Osteoblast (primary cell): ENCODE data around the gene CYTIP. TPM values are rescaled to one million over a fixed set of nuclear protein-coding genes. Genes with fewer than 3 reads are reported as not detected.
"Not testable (repeated sequence)": the region's sequence is repeated elsewhere in the genome, so short reads cannot be mapped to it uniquely, and the experiment has no call there.

Experiments used
- DNase-seq: peaks from one replicate; pipeline ENCODE4 v3.0.0; 2011; ENCODE audit warnings: low spot score, mixed read lengths; ENCODE audit not compliant: insufficient read length; ENCODE audit errors: missing footprints
- H2AFZ ChIP-seq: 2 replicates; pipeline ENCODE4 v1.6.0; 2011; ENCODE audit warnings: mild to moderate bottlenecking, low read length
- H3K27ac ChIP-seq: 2 replicates; pipeline ENCODE4 v1.5.1; 2011; ENCODE audit warnings: mild to moderate bottlenecking, low read depth, low read length, moderate library complexity
- H3K27me3 ChIP-seq: 2 replicates; pipeline ENCODE4 v1.6.0; 2012; ENCODE audit warnings: mild to moderate bottlenecking, control low read depth, inconsistent platforms, low read length, moderate library complexity; ENCODE audit not compliant: insufficient read depth
- H3K36me3 ChIP-seq: 2 replicates; pipeline ENCODE4 v1.5.1; 2011; ENCODE audit warnings: mild to moderate bottlenecking, low read length, control low read depth, moderate library complexity; ENCODE audit not compliant: insufficient read depth
- H3K4me1 ChIP-seq: 2 replicates; pipeline ENCODE4 v1.5.1; 2011; ENCODE audit warnings: mild to moderate bottlenecking, low read length, control low read depth, moderate library complexity; ENCODE audit not compliant: insufficient read depth
- H3K4me2 ChIP-seq: 2 replicates; pipeline ENCODE4 v1.6.0; 2011; ENCODE audit warnings: mild to moderate bottlenecking, low read length; ENCODE audit not compliant: insufficient read depth
- H3K4me3 ChIP-seq: fragments of 200-600 bp; sonication (generic); 3 replicates; pipeline ENCODE4 v1.5.1; 2012; ENCODE audit warnings: mild to moderate bottlenecking, low read length, inconsistent platforms; ENCODE audit not compliant: insufficient read depth
- H3K79me2 ChIP-seq: 2 replicates; pipeline ENCODE4 v1.6.0; 2012; ENCODE audit warnings: mild to moderate bottlenecking, low read length, control low read depth, inconsistent platforms; ENCODE audit not compliant: insufficient read depth
- H3K9me3 ChIP-seq: 2 replicates; pipeline ENCODE4 v1.5.1; 2011; ENCODE audit warnings: low read depth, low read length, control low read depth
- H4K20me1 ChIP-seq: 2 replicates; pipeline ENCODE4 v1.6.0; 2012; ENCODE audit warnings: mild to moderate bottlenecking, low read length, control low read depth; ENCODE audit not compliant: insufficient read depth
- CTCF ChIP-seq: IDR thresholded peaks from 2 replicates; pipeline ENCODE4 v1.5.1; 2011; ENCODE audit warnings: mild to moderate bottlenecking, low read depth, low read length, moderate library complexity; ENCODE audit errors: extremely low read depth
- total RNA-seq: library from RNA; depleted of rRNA; stranded (reverse); fragments of >200 nt; gene quantifications from 2 replicates; pipeline ENCODE4 v1.2.3, GENCODE V29; 2012

CYTIP gene
- total RNA-seq, 1 donor, result 1.4 TPM

GRCh38 chr2:157404363-157404762 is 39.5 kb downstream of the CYTIP start:
- DNase-seq, result peak; percentile 13

GRCh38 chr2:157402801-157403485 is 40.9 kb downstream of the CYTIP start:
- H3K27me3 ChIP-seq, H3K27ac ChIP-seq, H3K4me1 ChIP-seq, H3K36me3 ChIP-seq, H3K4me3 ChIP-seq, H4K20me1 ChIP-seq, H3K9me3 ChIP-seq, H2AFZ ChIP-seq, H3K4me2 ChIP-seq, DNase-seq, H3K79me2 ChIP-seq: not testable (repeated sequence)

More at GRCh38 chr2:157404363-157404762, 39.5 kb downstream of the CYTIP start:
- Histone ChIP-seq H3K4me1 (no peaks in the 10 kb centered on the region), H2AFZ (no peak overlapping the region), H3K36me3 (no peaks in the 10 kb centered on the region), H3K79me2 (no peaks in the 10 kb centered on the region), H3K27me3 (no peaks in the 10 kb centered on the region), H3K27ac (no peak overlapping the region), H4K20me1 (no peaks in the 10 kb centered on the region), H3K4me2 (no peak overlapping the region), H3K9me3 (no peaks in the 10 kb centered on the region), H3K4me3 (no peak overlapping the region)
- no peak for TF ChIP-seq CTCF

GRCh38 chr2:157395811-157396210 is 48.1 kb downstream of the CYTIP start:
- Histone ChIP-seq H2AFZ (no peak overlapping the region), H3K4me1 (no peaks in the 10 kb centered on the region), H3K9me3 (no peaks in the 10 kb centered on the region), H3K4me2 (no peak overlapping the region), H3K36me3 (no peaks in the 10 kb centered on the region), H4K20me1 (no peaks in the 10 kb centered on the region), H3K4me3 (no peak overlapping the region), H3K79me2 (no peaks in the 10 kb centered on the region), H3K27me3 (peaks cover 3% of the 10 kb centered on the region), H3K27ac (no peak overlapping the region)
- no peak for TF ChIP-seq CTCF
- DNase-seq, result no peak

- no peaks in the 10 kb centered on the region for H3K4me1 ChIP-seq
- TF ChIP-seq CTCF, result no peak
- no peaks in the 10 kb centered on the region for H3K9me3 ChIP-seq
- H3K27me3 ChIP-seq, result peaks cover 3% of the 10 kb centered on the region
- no peaks in the 10 kb centered on the region for H4K20me1 ChIP-seq
- no peak overlapping the region for H3K4me3 ChIP-seq
- no peak overlapping the region for H3K27ac ChIP-seq
- no peak overlapping the region for H3K4me2 ChIP-seq
- no peaks in the 10 kb centered on the region for H3K79me2 ChIP-seq
- H2AFZ ChIP-seq, result no peak overlapping the region
- DNase-seq, result no peak
- no peaks in the 10 kb centered on the region for H3K36me3 ChIP-seq
Measured at GRCh38 chr2:157394928-157395327, 49.0 kb downstream of the CYTIP start.
